ENCODE results near the gene CPOX. TPM values are rescaled to one million over a fixed set of nuclear protein-coding genes. Genes with fewer than 3 reads are reported as not detected.

The CPOX gene
- total and polyA plus RNA-seq, 2 of the 8 experiments (the other 6 are each of a cell fraction or from before 2014, with no cell fraction given) = 17.4 to 27.0 TPM

- Histone ChIP-seq H3K23ac (ENCODE audit: insufficient read length) (no peak overlapping the region), H4K8ac (ENCODE audit: extremely low read depth, insufficient read depth, low read length) (no peak overlapping the region), H3K4ac (replicated peaks; ENCODE audit: insufficient read length, low read depth, low read length) (no peak overlapping the region), H2BK12ac (ENCODE audit: low read depth, low read length) (no peak overlapping the region), H2BK120ac (replicated peaks; ENCODE audit: low read depth, low read length) (no peak overlapping the region), H3K9ac (replicated peaks in 1 of 4; ENCODE audit: extremely low read depth in 1 of 4, low read depth in 3 of 4, low read length in 3 of 4) (no peak overlapping the region), H3K79me2 (ENCODE audit: control insufficient read depth in 1 of 2, insufficient read depth in 2 of 2, low read length in 2 of 2) (no peaks in the 10 kb centered on the region), H2BK20ac (ENCODE audit: low read length) (no peak overlapping the region), H3K4me2 (ENCODE audit: insufficient read depth in 1 of 2, low read depth in 2 of 2, low read length in 2 of 2) (no peak overlapping the region), H3K27ac (ENCODE audit: low read depth, low read length) (no peak overlapping the region), H3K27me3 (replicated peaks in 1 of 4; ENCODE audit: control insufficient read depth in 3 of 4, extremely low read depth in 1 of 4, insufficient read depth in 3 of 4, low read length in 3 of 4) (no peaks in the 10 kb centered on the region), H4K5ac (ENCODE audit: insufficient read length, low read depth, low read length) (no peak overlapping the region), H2AFZ (ENCODE audit: low read length) (no peak overlapping the region), H4K20me1 (replicated peaks in 1 of 2; ENCODE audit: control insufficient read depth in 1 of 2, insufficient read depth in 2 of 2, low read length in 2 of 2) (no peaks in the 10 kb centered on the region), H2BK5ac (ENCODE audit: low read depth, low read length) (no peak overlapping the region), H4K91ac (replicated peaks; ENCODE audit: insufficient read length, low read length) (no peak overlapping the region), H2AK5ac (ENCODE audit: low read depth, low read length) (no peak overlapping the region), H3K79me1 (ENCODE audit: low read depth, low read length) (no peaks in the 10 kb centered on the region), H3K36me3 (ENCODE audit: control insufficient read depth in 2 of 4, insufficient read depth in 4 of 4, low read length in 3 of 4) (no peaks in the 10 kb centered on the region), H3K56ac (replicated peaks; ENCODE audit: insufficient read length, low read depth, low read length) (no peak overlapping the region), H3K4me1 (replicated peaks in 1 of 4; ENCODE audit: control insufficient read depth in 3 of 4, insufficient read depth in 4 of 4, low read length in 3 of 4) (peaks cover 0 to 13% (median 5%) of the 10 kb centered on the region in 4 experiments; a peak in 2 of 7 replicates), H3K23me2 (ENCODE audit: low read depth, low read length) (no peaks in the 10 kb centered on the region), H3K14ac (ENCODE audit: insufficient read length) (no peak overlapping the region), H3K9me3 (ENCODE audit: insufficient read depth in 2 of 2, low read depth in 1 of 2, low read length in 1 of 2) (no peaks in the 10 kb centered on the region), H2BK15ac (ENCODE audit: low read length) (no peak overlapping the region), H3K18ac (ENCODE audit: extremely low read depth, low read length) (no peak overlapping the region), H3K4me3 (ENCODE audit: extremely low read depth in 1 of 4, insufficient read depth in 2 of 4, low read depth in 3 of 4, low read length in 4 of 4) (no peak overlapping the region)
- FAIRE-seq = no peak
- ChIA-PET POLR2A (ENCODE audit: partially characterized antibody) (no interaction called here), CTCF (ENCODE audit: partially characterized antibody) (interaction anchor here (1.5 to 3.4 kb wide), 5 partner anchors 16 to 31 kb away, joined by 4 to 12 read pairs (median 8); no protein-coding TSS in a partner anchor)
- DNase-seq (ENCODE audit: low read depth in 1 of 2, low spot score in 2 of 2) = no peak
- no peak for TF ChIP-seq RXRA (IDR thresholded peaks at IDR 0.05; ENCODE audit: insufficient read depth, low read depth, low read length)
- TF ChIP-seq BACH1 (IDR thresholded peaks at IDR 0.05; ENCODE audit: low read length) = no peak
- no peak for TF ChIP-seq FOSL1 (IDR thresholded peaks at IDR 0.05; ENCODE audit: insufficient read depth, low read depth, low read length)
- no peak for TF ChIP-seq RAD21 (IDR thresholded peaks at IDR 0.05 in 1 of 2, conservative IDR thresholded peaks at IDR 0.05 in 1 of 2; ENCODE audit: low read depth in 2 of 2, low read length in 2 of 2)
- no peak for TF ChIP-seq SUZ12 (IDR thresholded peaks at IDR 0.05; ENCODE audit: low read length)
- TF ChIP-seq JUN (IDR thresholded peaks at IDR 0.05; ENCODE audit: low read depth, low read length) = no peak
- no peak for TF ChIP-seq ATF3 (IDR thresholded peaks at IDR 0.05; ENCODE audit: insufficient read depth, low read depth, low read length)
- no peak for TF ChIP-seq TEAD4 (IDR thresholded peaks at IDR 0.05; ENCODE audit: low read depth, low read length)
- no peak for TF ChIP-seq SRF (IDR thresholded peaks at IDR 0.05; ENCODE audit: low read depth, low read length)
- TF ChIP-seq SIN3A (conservative IDR thresholded peaks at IDR 0.05 in 1 of 2, IDR thresholded peaks at IDR 0.05 in 1 of 2; ENCODE audit: low read depth in 1 of 2, low read length in 2 of 2) = no peak
- no peak for TF ChIP-seq CTCF (IDR thresholded peaks at IDR 0.05; ENCODE audit: control extremely low read depth in 1 of 3, insufficient read depth in 1 of 3, low read depth in 1 of 3, low read length in 3 of 3)
- no peak for TF ChIP-seq POLR2AphosphoS5 (IDR thresholded peaks at IDR 0.05; ENCODE audit: low read depth, low read length)
Observed at GRCh38 chr3:98628317-98628716, 34.9 kb upstream of the CPOX start.
